ENCODE measurements around the gene ESPNL. TPM values are rescaled to one million over a fixed set of nuclear protein-coding genes. Genes with fewer than 3 reads are reported as not detected.
A peak's percentile ranks its signal among the peaks of the same experiment; 100 is the strongest.

The ESPNL gene
- total and polyA plus RNA-seq, 5 donors from 2014 or later: not detected

DNA sequence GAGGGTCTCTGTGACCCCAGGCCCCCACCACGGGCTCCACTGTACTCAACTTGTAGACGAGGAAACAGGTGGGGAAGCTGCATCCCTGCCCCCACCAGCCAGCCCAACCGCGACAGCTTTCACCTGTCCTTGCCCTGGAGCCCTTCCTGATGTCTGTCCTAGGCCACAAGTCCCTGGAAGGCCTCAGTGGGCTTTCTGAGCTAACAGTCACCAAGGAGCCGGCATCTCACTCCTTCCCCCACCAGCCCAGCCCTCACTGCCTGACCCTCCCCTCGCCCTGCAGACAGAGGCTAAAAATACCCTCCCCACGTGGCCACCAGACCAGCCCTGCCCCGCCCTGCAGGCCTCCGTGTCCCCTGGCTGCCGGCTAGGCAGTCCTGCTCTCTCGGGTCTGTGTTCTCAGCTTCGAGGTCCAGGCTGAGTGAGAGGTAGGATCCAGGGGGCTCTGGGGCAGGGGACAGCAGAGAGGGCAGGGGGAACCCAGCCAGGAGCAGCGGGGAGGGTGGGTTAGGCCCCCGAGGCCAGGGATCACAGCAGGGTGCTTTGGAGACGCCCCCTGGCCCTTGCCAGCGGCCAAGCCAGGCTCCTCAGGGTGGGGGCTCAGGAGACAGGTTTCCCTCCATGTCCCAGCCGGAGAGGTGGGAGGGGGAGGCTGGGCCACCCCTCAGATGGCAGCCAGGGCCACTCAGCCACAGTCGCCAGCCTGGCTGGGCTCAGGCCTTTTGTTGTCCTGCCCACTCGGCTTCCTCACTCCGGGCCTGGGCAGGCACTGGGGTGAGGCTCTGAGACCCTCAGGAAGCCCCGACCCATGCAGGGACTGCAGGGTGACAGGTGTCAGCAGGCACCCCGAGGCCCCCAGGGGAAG is 38.4 kb downstream of the ESPNL start, which contains the start of gene KLHL30:
KLHL30 (plus strand) TSS at position 338 of the 865 bp plus-strand sequence. CDS start 2,087 bp downstream, outside the sequence.
- Mint-ChIP-seq H3K27me3 (no peaks in the 10 kb centered on the region), H3K4me3 (no peak within 1 kb of the TSS), H3K36me3 (no peaks in the 10 kb centered on the region), H3K27ac (no peak within 1 kb of the TSS), H3K9me3 (no peaks in the 10 kb centered on the region), H3K4me1 (peaks cover 0 to 5% (median 1%) of the 10 kb centered on the region in 4 donors)
- ATAC-seq (ENCODE audit: low read depth in 2 of 2): no peak
- Histone ChIP-seq H3K9me3 (ENCODE audit: control insufficient read depth in 2 of 2, low read length in 2 of 2) (no peaks in the 10 kb centered on the region), H3K36me3 (ENCODE audit: control insufficient read depth, insufficient read depth, low read length) (no peaks in the 10 kb centered on the region), H3K27ac (ENCODE audit: insufficient read depth, low read length, poor library complexity, severe bottlenecking) (no peak within 1 kb of the TSS), H3K4me1 (ENCODE audit: control insufficient read depth, insufficient read depth, low read length, poor library complexity, severe bottlenecking) (peaks cover 6% of the 10 kb centered on the region), H3K4me3 (ENCODE audit: low read depth, low read length) (no peak within 1 kb of the TSS), H3K27me3 (ENCODE audit: control insufficient read depth, insufficient read depth, low read length) (no peaks in the 10 kb centered on the region)
- no peak for DNase-seq

DNA sequence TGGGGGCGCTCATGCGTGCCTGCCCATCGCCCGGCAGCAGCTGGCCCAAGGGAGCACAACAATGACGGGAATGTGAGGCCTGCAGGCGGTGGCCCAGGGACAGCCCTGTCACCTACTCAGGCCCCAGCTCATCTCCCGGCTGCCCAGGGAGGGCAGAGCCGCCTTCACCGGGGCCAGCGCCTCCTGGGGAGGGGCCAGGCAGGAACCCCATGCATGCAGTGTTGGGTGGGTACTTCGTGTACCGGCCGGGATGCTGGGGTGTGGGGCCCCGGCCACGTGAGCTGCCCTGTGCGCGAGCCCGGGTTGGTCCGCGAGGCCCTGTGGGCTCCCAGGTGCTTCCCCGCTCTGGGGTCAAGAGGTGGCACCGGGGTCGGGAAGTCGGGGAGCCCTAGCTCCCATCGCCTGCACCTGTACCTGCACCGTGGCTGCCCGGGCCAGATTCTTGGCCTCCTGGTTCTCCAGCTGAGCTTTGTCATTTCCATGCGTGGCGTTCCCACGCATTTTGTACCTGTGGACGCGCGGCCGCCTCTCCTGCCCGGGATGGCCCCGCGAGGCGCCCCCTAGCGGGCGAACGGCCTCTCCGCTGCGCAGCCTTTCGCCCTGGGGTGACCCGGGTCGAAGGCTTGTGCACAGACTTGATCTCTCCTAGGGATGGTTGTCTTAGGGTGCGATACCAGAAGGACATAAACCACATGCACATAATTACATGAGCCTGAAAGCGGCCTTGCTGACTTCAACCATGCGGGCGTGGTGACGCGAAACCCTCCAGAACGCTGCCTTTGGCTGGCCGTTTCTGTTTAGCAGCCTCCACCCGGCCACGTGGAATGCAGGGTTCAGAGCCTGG is 39.3 kb downstream of the ESPNL start:
- Histone ChIP-seq H3K9me3 (ENCODE audit: control insufficient read depth in 2 of 2, low read length in 2 of 2) (no peaks in the 10 kb centered on the region), H3K27me3 (ENCODE audit: control insufficient read depth, insufficient read depth, low read length) (no peaks in the 10 kb centered on the region), H3K36me3 (ENCODE audit: control insufficient read depth, insufficient read depth, low read length) (no peaks in the 10 kb centered on the region), H3K27ac (ENCODE audit: insufficient read depth, low read length, poor library complexity, severe bottlenecking) (no peak overlapping the region), H3K4me1 (ENCODE audit: control insufficient read depth, insufficient read depth, low read length, poor library complexity, severe bottlenecking) (peaks cover 6% of the 10 kb centered on the region), H3K4me3 (ENCODE audit: low read depth, low read length) (no peak overlapping the region)
- Mint-ChIP-seq H3K36me3 (no peaks in the 10 kb centered on the region), H3K4me1 (peaks cover 0 to 5% (median 1%) of the 10 kb centered on the region in 4 donors), H3K27ac (no peak overlapping the region), H3K4me3 (no peak overlapping the region), H3K27me3 (no peaks in the 10 kb centered on the region), H3K9me3 (no peaks in the 10 kb centered on the region)
- no peak for ATAC-seq (ENCODE audit: low read depth in 2 of 2)
- DNase-seq: peak in 1 of 3 donors; percentile 26

DNA sequence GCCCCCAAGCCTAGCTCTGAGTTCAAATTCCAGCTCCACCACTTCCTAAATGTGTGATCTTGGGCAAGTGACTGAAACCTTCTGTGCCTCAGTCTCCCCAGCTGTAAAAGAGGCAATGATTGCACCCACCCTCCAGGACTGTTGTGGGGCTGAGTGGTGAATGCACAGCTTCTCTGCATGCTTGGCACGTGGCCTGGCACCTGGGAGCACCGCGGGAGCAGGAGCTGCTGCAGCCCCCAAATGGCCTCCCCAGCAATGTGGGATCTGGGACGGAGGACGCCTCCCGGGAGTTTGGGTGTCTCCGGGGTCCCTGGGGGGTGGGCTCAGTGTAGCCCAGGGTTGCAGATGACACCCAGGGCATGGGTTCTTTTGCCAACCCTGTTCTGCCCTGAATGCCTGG is 39.9 kb downstream of the ESPNL start:
- H3K27me3 Mint-ChIP-seq: no peaks in the 10 kb centered on the region
- H3K36me3 Mint-ChIP-seq: no peaks in the 10 kb centered on the region
- no peak for DNase-seq
- Histone ChIP-seq H3K4me1 (ENCODE audit: control insufficient read depth, insufficient read depth, low read length, poor library complexity, severe bottlenecking) (peaks cover 6% of the 10 kb centered on the region), H3K27me3 (ENCODE audit: control insufficient read depth, insufficient read depth, low read length) (no peaks in the 10 kb centered on the region), H3K4me3 (ENCODE audit: low read depth, low read length) (no peak overlapping the region), H3K27ac (ENCODE audit: insufficient read depth, low read length, poor library complexity, severe bottlenecking) (no peak overlapping the region), H3K36me3 (ENCODE audit: control insufficient read depth, insufficient read depth, low read length) (no peaks in the 10 kb centered on the region), H3K9me3 (ENCODE audit: control insufficient read depth in 2 of 2, low read length in 2 of 2) (no peaks in the 10 kb centered on the region)
- peaks cover 0 to 5% (median 1%) of the 10 kb centered on the region in 4 donors for H3K4me1 Mint-ChIP-seq
- no peak overlapping the region for H3K27ac Mint-ChIP-seq
- no peak overlapping the region for H3K4me3 Mint-ChIP-seq
- no peak for ATAC-seq (ENCODE audit: low read depth in 2 of 2)
- H3K9me3 Mint-ChIP-seq: no peaks in the 10 kb centered on the region

DNA sequence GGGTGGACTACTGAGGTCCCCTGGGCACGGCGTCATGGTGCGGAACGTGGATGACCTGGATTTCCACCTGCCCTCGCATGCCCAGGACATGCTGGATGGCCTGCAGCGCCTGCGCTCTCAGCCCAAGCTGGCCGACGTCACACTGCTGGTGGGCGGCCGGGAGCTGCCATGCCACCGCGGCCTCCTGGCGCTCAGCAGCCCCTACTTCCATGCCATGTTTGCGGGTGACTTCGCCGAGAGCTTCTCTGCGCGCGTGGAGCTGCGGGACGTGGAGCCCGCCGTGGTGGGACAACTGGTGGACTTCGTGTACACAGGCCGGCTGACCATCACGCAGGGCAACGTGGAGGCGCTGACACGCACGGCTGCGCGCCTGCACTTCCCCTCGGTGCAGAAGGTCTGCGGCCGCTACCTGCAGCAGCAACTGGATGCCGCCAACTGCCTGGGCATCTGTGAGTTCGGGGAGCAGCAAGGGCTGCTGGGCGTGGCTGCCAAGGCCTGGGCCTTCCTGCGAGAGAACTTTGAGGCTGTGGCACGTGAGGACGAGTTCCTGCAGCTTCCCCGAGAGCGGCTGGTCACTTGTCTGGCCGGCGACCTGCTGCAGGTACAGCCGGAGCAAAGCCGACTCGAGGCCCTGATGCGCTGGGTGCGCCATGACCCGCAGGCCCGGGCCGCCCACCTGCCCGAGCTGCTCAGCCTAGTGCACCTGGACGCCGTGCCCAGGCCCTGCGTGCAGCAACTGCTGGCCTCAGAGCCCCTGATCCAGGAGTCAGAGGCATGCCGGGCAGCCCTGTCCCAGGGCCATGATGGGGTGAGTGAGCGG is 40.8 kb downstream of the ESPNL start:
- no peak for DNase-seq
- no peak overlapping the region for H3K27ac ChIP-seq (ENCODE audit: insufficient read depth, low read length, poor library complexity, severe bottlenecking)
- H3K27ac Mint-ChIP-seq: no peak overlapping the region

DNA sequence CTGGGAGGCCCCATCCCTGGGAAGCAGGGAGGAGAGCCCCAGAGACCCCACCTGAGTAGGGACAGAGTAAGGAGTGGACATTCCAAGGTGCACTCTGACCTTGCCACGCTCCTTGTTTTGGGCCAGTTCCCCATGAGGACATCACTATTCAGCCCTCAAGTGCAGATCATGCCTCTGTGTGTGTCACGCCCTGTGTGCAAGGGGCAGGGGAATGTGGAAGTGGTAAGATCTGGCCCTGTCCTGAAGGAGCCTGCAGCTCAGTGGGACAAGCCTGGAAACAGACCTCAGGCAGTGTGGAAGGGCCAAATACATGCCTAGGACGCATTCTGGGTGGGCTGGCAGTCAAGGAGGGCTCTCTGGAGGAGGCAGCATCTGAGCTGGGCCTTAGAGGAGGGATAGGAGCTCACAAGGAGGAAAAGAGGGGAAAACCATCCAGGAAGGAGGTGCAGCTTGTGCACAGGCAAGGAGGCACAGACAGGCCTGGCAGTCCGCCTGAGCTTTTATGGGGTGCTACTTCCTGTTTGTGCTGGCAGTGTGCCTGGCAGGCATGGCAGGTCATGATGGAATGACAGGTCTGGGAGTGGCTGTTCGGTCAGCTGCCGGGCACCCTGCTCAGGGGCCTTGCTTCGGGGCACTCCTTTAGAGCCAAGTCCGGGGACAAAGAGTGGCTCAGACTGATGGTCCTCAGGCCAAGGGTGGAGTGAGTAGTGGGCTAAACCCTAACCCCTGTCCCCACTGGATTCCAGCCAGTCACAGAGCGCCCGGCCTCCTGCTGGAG is 41.6 kb downstream of the ESPNL start:
- DNase-seq: no peak
- no peak overlapping the region for H3K4me3 ChIP-seq (ENCODE audit: low read depth, low read length)
- H3K9me3 ChIP-seq (ENCODE audit: control insufficient read depth in 2 of 2, low read length in 2 of 2): no peaks in the 10 kb centered on the region
- peaks cover 0 to 2% (median 0%) of the 10 kb centered on the region in 7 donors for H3K9me3 Mint-ChIP-seq
- H3K36me3 Mint-ChIP-seq: no peaks in the 10 kb centered on the region
- no peak overlapping the region for H3K27ac ChIP-seq (ENCODE audit: insufficient read depth, low read length, poor library complexity, severe bottlenecking)
- ATAC-seq (ENCODE audit: low read depth in 2 of 2): no peak
- no peak overlapping the region for H3K27ac Mint-ChIP-seq
- peaks cover 0 to 5% (median 1%) of the 10 kb centered on the region in 4 donors for H3K4me1 Mint-ChIP-seq
- H3K36me3 ChIP-seq (ENCODE audit: control insufficient read depth, insufficient read depth, low read length): no peaks in the 10 kb centered on the region
- peaks cover 6% of the 10 kb centered on the region for H3K4me1 ChIP-seq (ENCODE audit: control insufficient read depth, insufficient read depth, low read length, poor library complexity, severe bottlenecking)
- H3K27me3 ChIP-seq (ENCODE audit: control insufficient read depth, insufficient read depth, low read length): no peaks in the 10 kb centered on the region
- H3K4me3 Mint-ChIP-seq: no peak overlapping the region
- no peaks in the 10 kb centered on the region for H3K27me3 Mint-ChIP-seq

More for the DNA sequence above, 40.8 kb downstream of the ESPNL start:
- no peak for ATAC-seq (ENCODE audit: low read depth in 2 of 2)
- no peaks in the 10 kb centered on the region for H3K27me3 Mint-ChIP-seq
- Histone ChIP-seq H3K4me3 (ENCODE audit: low read depth, low read length) (no peak overlapping the region), H3K36me3 (ENCODE audit: control insufficient read depth, insufficient read depth, low read length) (no peaks in the 10 kb centered on the region), H3K4me1 (ENCODE audit: control insufficient read depth, insufficient read depth, low read length, poor library complexity, severe bottlenecking) (peaks cover 6% of the 10 kb centered on the region), H3K9me3 (ENCODE audit: control insufficient read depth in 2 of 2, low read length in 2 of 2) (no peaks in the 10 kb centered on the region), H3K27me3 (ENCODE audit: control insufficient read depth, insufficient read depth, low read length) (no peaks in the 10 kb centered on the region)
- H3K36me3 Mint-ChIP-seq: no peaks in the 10 kb centered on the region
- no peak overlapping the region for H3K4me3 Mint-ChIP-seq
- H3K4me1 Mint-ChIP-seq: peaks cover 0 to 5% (median 1%) of the 10 kb centered on the region in 4 donors
- H3K9me3 Mint-ChIP-seq: peaks cover 0 to 2% (median 0%) of the 10 kb centered on the region in 7 donors

DNA sequence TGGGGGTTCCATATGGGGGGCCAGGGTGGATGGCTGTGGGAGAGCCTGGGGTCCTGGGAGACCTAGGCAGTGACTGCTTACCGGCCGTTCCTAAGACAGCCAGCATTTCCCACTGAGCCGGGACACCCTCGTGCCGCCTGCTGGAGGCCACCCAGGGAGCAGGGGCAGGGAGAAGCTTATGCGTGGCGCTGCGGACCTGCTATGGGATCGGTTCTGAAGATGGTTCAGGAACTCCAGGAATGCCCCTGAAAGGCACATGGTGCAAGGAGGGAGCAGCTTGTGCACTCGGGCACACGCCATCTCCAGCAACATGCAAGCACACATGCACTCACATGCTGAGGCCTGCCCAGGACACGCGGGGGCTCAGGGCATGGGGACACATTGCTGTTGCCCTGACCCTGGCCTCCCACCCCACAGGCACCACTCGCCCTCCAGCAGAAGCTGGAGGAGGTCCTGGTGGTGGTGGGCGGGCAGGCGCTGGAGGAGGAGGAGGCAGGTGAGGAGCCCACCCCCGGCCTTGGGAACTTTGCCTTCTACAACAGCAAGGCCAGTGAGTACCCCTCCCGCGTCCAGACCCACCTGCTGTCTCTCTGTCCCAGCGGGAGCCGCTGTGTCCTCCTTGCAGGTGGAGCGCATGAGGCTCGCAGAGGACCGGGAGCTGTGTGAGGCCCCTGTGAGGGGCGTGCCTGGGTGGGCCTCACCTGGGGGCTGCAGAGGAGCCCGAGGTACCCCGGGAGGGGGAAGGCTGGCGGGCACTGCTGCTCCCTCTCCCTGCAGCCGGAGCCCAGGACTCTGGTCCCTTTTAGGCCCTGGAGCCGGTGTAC is 42.5 kb downstream of the ESPNL start:
- Histone ChIP-seq H3K36me3 (ENCODE audit: control insufficient read depth, insufficient read depth, low read length) (no peaks in the 10 kb centered on the region), H3K4me3 (ENCODE audit: low read depth, low read length) (no peak overlapping the region), H3K4me1 (ENCODE audit: control insufficient read depth, insufficient read depth, low read length, poor library complexity, severe bottlenecking) (peaks cover 6% of the 10 kb centered on the region), H3K27ac (ENCODE audit: insufficient read depth, low read length, poor library complexity, severe bottlenecking) (no peak overlapping the region), H3K27me3 (ENCODE audit: control insufficient read depth, insufficient read depth, low read length) (no peaks in the 10 kb centered on the region), H3K9me3 (ENCODE audit: control insufficient read depth in 2 of 2, low read length in 2 of 2) (no peaks in the 10 kb centered on the region)
- Mint-ChIP-seq H3K4me1 (peaks cover 0 to 5% (median 1%) of the 10 kb centered on the region in 4 donors), H3K9me3 (peaks cover 0 to 2% (median 0%) of the 10 kb centered on the region in 7 donors), H3K27ac (no peak overlapping the region), H3K36me3 (no peaks in the 10 kb centered on the region), H3K4me3 (no peak overlapping the region), H3K27me3 (no peaks in the 10 kb centered on the region)
- ATAC-seq (ENCODE audit: low read depth in 2 of 2): no peak
- DNase-seq: no peak
